OCI-LY7 (cell line): ENCODE results near the gene ATG16L2.

ENCODE experiments used
- CTCF ChIP-seq: fragments of 200-600 bp; sonication (generic); conservative IDR thresholded peaks from 2 replicates; pipeline ENCODE4 v1.5.1; 2014; ENCODE audit warnings: mild to moderate bottlenecking, antibody characterized with exemption, low read length, moderate library complexity, mixed read lengths
- EZH2phosphoT487 ChIP-seq: fragments of 200-600 bp; sonication (generic); IDR thresholded peaks from 2 replicates; pipeline ENCODE4 v1.6.1; 2018; ENCODE audit warnings: low read depth, borderline replicate concordance, mild to moderate bottlenecking, mixed run types, antibody characterized with exemption, low read length, moderate library complexity, mixed read lengths

GRCh38 chr11:72775288-72776110, 38.7 kb upstream of the ATG16L2 start:
- TF ChIP-seq CTCF (no peak), EZH2phosphoT487 (no peak)
